ENCODE measurements around the gene ZNF326. TPM values are rescaled to one million over a fixed set of nuclear protein-coding genes. Genes with fewer than 3 reads are reported as not detected.
"Not testable (repeated sequence)": the region's sequence is repeated elsewhere in the genome, so short reads cannot be mapped to it uniquely, and the experiment has no call there.

Gene ZNF326
- total RNA-seq, 2 experiments from 2014 or later, result 14.9 to 15.5 TPM

- no peaks in the 10 kb centered on the region for H3K36me3 Mint-ChIP-seq (ENCODE audit: low read depth)
Measured at GRCh38 chr1:90043586-90043985, 48.7 kb downstream of the ZNF326 start.

GRCh38 chr1:90044346-90044745 is 49.4 kb downstream of the ZNF326 start:
- peaks cover 17% of the 10 kb centered on the region for H3K27me3 Mint-ChIP-seq
- no peak for DNase-seq

More at GRCh38 chr1:90043586-90043985, 48.7 kb downstream of the ZNF326 start:
- H3K27ac Mint-ChIP-seq, result no peak overlapping the region
- ChIA-PET CTCF (interaction anchor here (0.6 kb wide), 1 partner anchor 1027 kb away, joined by 3 read pairs; no protein-coding TSS in a partner anchor), POLR2A (no interaction called here)
- H3K27me3 Mint-ChIP-seq, result peaks cover 17% of the 10 kb centered on the region
- DNase-seq, result no peak
- no peak overlapping the region for H3K4me3 Mint-ChIP-seq
- no peaks in the 10 kb centered on the region for H3K9me3 Mint-ChIP-seq
- no peaks in the 10 kb centered on the region for H3K4me1 Mint-ChIP-seq

DNA sequence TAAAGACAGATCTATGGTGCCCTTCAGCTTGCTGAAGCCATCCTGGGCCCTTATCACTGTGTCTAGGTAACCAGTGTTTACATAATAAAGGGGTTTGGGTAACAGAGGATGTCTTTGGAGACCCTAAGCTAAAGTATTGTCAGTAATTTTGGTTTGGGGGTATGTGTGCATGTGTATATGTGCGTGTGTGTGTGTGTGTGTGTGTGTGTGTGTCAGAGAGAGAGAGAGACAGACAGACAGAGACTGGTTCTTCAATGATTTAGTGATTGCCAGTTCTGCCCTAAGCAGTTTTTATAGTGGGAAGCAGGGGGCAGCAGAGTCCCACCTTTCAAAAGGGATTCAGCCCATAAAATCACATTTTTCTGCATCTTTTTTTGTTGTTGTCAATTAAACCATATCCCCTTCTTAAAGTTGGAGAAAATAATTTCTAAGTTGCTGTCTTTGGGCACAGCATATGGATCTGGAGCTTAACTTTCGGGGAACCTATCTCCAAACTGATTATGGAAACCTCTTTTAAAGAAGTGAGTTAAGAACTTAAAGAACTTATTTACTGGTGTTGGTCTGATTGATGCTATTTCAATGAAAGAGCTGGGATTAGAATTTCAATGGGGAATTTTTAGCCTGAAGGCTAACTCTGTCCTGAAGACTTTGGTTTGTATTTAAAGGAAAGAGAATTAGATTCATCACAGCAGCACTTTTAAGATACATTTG is 51.1 kb downstream of the ZNF326 start:
- H3K36me3 Mint-ChIP-seq (ENCODE audit: low read depth), result no peaks in the 10 kb centered on the region
- no peaks in the 10 kb centered on the region for H3K4me1 Mint-ChIP-seq
- H3K27ac Mint-ChIP-seq, result no peak overlapping the region
- ChIA-PET CTCF (interaction anchor here (0.8 kb wide), 1 partner anchor 9 kb away, joined by 3 read pairs; no protein-coding TSS in a partner anchor), POLR2A (no interaction called here)
- no peak overlapping the region for H3K4me3 Mint-ChIP-seq
- H3K27me3 Mint-ChIP-seq, result peaks cover 17% of the 10 kb centered on the region
- no peak for DNase-seq
- H3K9me3 Mint-ChIP-seq, result no peaks in the 10 kb centered on the region

More at GRCh38 chr1:90044346-90044745, 49.4 kb downstream of the ZNF326 start:
- no peaks in the 10 kb centered on the region for H3K9me3 Mint-ChIP-seq
- H3K4me3 Mint-ChIP-seq, result no peak overlapping the region
- H3K36me3 Mint-ChIP-seq (ENCODE audit: low read depth), result no peaks in the 10 kb centered on the region
- CTCF ChIA-PET, result interaction anchor here (0.6 kb wide), 1 partner anchor 1026 kb away, joined by 3 read pairs; no protein-coding TSS in a partner anchor
- POLR2A ChIA-PET, result no interaction called here
- no peak overlapping the region for H3K27ac Mint-ChIP-seq
- H3K4me1 Mint-ChIP-seq, result no peaks in the 10 kb centered on the region

DNA sequence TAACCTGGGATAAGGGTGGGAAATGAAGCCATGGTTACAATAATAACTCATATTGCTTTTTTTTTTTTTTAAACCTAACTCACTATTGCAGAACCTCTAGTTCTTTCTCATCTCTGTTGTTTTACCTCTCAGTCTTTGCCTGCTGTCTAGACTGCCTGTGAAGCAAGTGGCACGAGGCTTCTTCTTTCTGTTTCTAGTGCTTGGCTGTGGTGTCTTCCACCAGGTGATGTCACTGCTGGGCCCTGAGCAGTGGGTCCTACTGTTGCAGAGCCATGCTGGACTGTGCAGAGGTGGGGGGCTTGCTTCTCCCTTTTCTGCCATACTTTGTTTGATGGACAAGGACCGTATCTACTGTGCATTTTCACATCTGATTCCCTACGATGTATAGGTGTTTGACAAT is 51.7 kb downstream of the ZNF326 start:
- Mint-ChIP-seq H3K9me3 (no peaks in the 10 kb centered on the region), H3K27ac (no peak overlapping the region), H3K4me1 (no peaks in the 10 kb centered on the region), H3K27me3 (peaks cover 18% of the 10 kb centered on the region), H3K4me3 (no peak overlapping the region), H3K36me3 (ENCODE audit: low read depth) (no peaks in the 10 kb centered on the region)
- CTCF ChIA-PET, result no interaction called here
- no peak for DNase-seq
- POLR2A ChIA-PET, result no interaction called here

GRCh38 chr1:90048043-90048442 is 53.1 kb downstream of the ZNF326 start:
- ChIA-PET CTCF (no interaction called here), POLR2A (no interaction called here)
- H3K27ac Mint-ChIP-seq, result no peak overlapping the region
- no peaks in the 10 kb centered on the region for H3K36me3 Mint-ChIP-seq (ENCODE audit: low read depth)
- H3K27me3 Mint-ChIP-seq, result peaks cover 20% of the 10 kb centered on the region
- DNase-seq, result no peak
- no peaks in the 10 kb centered on the region for H3K9me3 Mint-ChIP-seq
- H3K4me3 Mint-ChIP-seq, result no peak overlapping the region
- no peaks in the 10 kb centered on the region for H3K4me1 Mint-ChIP-seq

DNA sequence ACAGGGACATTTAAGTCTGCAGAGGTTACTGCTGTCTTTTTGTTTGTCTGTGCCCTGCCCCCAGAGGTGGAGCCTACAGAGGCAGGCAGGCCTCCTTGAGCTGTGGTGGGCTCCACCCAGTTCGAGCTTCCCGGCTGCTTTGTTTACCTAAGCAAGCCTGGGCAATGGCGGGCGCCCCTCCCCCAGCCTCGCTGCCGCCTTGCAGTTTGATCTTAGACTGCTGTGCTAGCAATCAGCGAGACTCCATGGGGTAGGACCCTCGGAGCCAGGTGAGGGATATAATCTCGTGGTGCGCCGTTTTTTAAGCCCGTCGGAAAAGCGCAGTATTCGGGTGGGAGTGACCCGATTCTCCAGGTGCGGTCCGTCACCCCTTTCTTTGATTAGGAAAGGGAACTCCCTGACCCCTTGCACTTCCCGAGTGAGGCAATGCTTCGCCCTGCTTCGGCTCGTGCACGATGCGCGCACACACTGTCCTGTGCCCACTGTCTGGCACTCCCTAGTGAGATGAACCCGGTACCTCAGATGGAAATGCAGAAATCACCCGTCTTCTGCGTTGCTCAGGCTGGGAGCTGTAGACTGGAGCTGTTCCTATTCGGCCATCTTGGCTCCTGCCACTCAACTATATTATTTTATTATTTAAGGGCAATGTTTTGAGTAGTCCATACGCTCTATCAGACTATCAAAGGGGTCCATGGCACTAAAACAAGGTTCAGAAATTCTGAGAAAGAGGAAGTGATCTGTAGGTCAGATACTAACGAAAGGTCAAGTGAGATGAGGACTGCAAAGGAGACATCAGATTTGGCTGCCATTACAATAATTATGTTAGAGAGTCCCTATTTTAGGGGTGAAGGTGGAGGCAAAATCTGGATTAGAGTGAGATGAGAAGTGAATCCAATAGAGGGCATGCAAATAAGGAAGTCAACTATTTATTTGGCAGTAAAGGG is 68.1 kb downstream of the ZNF326 start:
- H3K4me1 Mint-ChIP-seq; POLR2A ChIA-PET; H3K9me3 Mint-ChIP-seq; CTCF ChIA-PET; DNase-seq; H3K36me3 Mint-ChIP-seq (ENCODE audit: low read depth); H3K4me3 Mint-ChIP-seq; H3K27ac Mint-ChIP-seq; H3K27me3 Mint-ChIP-seq: not testable (repeated sequence)

DNA sequence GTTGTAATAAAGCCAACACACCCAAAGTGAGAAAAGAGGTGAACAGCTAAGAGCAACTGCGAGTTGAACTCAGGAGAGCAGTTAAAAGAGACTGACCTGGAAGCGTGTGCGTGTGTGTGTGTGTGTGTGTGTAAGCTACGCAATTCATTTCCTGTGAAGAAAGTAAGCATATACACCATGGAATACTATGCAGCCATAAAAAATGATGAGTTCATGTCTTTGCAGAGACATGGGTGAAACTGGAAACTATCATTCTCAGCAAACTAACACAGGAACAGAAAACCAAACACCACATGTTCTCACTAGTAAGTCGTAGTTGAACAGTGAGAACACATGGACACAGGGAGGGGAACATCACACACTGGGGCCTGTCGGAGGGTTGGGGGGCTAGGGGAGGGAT is 69.2 kb downstream of the ZNF326 start:
- POLR2A ChIA-PET; CTCF ChIA-PET; H3K4me3 Mint-ChIP-seq; H3K4me1 Mint-ChIP-seq; DNase-seq; H3K36me3 Mint-ChIP-seq (ENCODE audit: low read depth); H3K27me3 Mint-ChIP-seq; H3K27ac Mint-ChIP-seq; H3K9me3 Mint-ChIP-seq: not testable (repeated sequence)

DNA sequence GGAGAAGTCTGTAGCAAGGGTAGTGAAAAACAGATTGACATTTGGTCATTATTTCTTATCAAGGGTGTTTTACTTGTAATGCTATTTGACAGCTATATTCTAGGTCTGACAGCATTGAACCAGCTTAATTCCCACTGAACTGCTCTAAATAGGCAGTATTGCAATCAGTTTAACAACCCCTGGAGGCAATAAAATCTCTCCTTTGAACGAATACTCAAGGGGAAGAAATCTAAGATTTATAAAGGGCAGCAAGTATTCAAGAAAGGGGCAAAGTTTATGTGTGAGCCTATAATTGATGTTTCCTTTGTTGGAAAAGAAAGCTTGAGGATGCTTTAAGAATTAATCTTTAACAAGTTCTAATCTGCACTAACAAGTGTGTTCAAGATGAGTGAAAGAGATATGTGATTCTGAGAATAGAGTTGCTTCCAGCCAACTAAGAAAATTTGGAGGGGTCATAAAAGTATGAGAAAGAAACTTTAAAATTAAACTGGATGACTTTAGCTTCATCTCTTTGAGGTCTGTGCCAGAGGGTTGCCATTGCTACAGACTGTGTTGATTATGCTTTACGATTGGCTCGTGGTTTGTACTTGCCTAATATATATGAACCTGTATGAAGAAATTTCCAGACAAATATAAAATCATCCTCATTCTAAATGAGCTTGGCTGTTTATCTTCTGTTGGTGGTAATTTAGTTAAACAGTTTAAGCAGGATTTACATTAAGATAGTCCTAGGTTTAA is 72.5 kb downstream of the ZNF326 start:
- CTCF ChIA-PET, result no interaction called here
- POLR2A ChIA-PET, result no interaction called here
- H3K36me3 Mint-ChIP-seq (ENCODE audit: low read depth), result no peaks in the 10 kb centered on the region
- H3K4me3 Mint-ChIP-seq, result no peak overlapping the region
- no peaks in the 10 kb centered on the region for H3K9me3 Mint-ChIP-seq
- no peak for DNase-seq
- peaks cover 10% of the 10 kb centered on the region for H3K27me3 Mint-ChIP-seq
- H3K27ac Mint-ChIP-seq, result no peak overlapping the region
- no peaks in the 10 kb centered on the region for H3K4me1 Mint-ChIP-seq

DNA sequence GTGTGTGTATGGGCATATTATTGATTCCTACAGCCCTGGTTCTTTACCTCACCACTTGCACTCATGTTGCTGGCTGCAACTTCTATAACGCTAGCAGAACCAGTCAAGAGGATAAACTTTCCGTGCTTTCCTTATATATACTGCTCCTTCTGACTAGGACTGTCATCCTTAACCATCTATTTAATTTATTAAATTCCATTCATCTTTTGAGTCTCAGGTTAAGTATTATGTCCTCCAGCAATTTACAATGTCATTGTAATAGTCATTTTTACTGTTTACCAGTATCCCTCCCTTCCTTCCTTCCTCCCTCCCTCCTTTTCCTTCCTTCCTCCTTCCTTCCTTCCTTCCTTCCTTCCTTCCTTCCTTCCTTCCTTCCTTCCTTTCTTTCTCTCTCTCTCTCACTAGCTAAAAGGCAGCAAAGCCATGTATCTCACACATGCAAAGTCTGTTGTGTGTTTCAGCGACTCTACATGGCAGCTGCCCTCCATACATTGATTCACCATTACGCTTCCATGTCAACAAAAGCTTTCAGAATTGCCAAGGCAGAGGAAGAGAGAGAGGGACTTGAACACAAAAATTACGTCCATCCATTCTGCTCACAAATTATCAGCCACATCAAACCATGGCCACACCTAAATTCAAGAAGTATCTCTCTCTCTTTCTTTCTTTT is 73.8 kb downstream of the ZNF326 start:
- ChIA-PET POLR2A (no interaction called here), CTCF (no interaction called here)
- Mint-ChIP-seq H3K9me3 (no peaks in the 10 kb centered on the region), H3K27ac (no peak overlapping the region), H3K4me1 (no peaks in the 10 kb centered on the region), H3K4me3 (no peak overlapping the region), H3K27me3 (peaks cover 15% of the 10 kb centered on the region), H3K36me3 (ENCODE audit: low read depth) (no peaks in the 10 kb centered on the region)
- no peak for DNase-seq

- H3K36me3 Mint-ChIP-seq (ENCODE audit: low read depth), result no peaks in the 10 kb centered on the region
- no peak overlapping the region for H3K4me3 Mint-ChIP-seq
- no peak overlapping the region for H3K27ac Mint-ChIP-seq
- DNase-seq, result no peak
- CTCF ChIA-PET, result no interaction called here
- H3K27me3 Mint-ChIP-seq, result peaks cover 21% of the 10 kb centered on the region
- POLR2A ChIA-PET, result no interaction called here
- no peaks in the 10 kb centered on the region for H3K9me3 Mint-ChIP-seq
- H3K4me1 Mint-ChIP-seq, result no peaks in the 10 kb centered on the region
Measured at GRCh38 chr1:90074137-90074536, 79.2 kb downstream of the ZNF326 start.

- H3K27ac Mint-ChIP-seq, result no peak overlapping the region
- no peaks in the 10 kb centered on the region for H3K36me3 Mint-ChIP-seq (ENCODE audit: low read depth)
- POLR2A ChIA-PET, result no interaction called here
- no peak overlapping the region for H3K4me3 Mint-ChIP-seq
- CTCF ChIA-PET, result no interaction called here
- H3K27me3 Mint-ChIP-seq, result peaks cover 21% of the 10 kb centered on the region
- no peaks in the 10 kb centered on the region for H3K9me3 Mint-ChIP-seq
- no peaks in the 10 kb centered on the region for H3K4me1 Mint-ChIP-seq
- DNase-seq, result no peak
Measured at GRCh38 chr1:90074566-90074965, 79.7 kb downstream of the ZNF326 start.

DNA sequence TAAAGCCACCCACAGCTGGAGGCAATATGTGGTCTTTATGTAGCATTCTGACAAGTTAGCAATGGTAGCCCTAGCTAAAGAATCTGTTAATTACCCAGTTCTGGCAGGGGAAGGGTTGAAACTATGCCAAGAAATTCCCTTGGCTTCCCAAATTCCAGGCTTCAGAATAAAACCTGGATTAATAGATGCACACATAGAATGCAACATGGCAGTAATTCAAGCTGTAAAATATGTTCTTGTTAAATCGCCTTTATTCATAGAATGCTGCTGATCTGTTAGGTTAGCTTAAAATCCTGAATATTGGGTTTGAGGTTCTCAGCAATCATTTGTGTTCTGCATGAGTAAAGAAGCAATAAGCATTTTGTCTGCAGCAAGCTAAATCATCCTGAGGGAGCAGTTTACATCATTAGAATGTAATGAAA is 80.1 kb downstream of the ZNF326 start:
- Mint-ChIP-seq H3K9me3 (no peaks in the 10 kb centered on the region), H3K27ac (no peak overlapping the region), H3K36me3 (ENCODE audit: low read depth) (no peaks in the 10 kb centered on the region), H3K4me1 (no peaks in the 10 kb centered on the region), H3K4me3 (no peak overlapping the region), H3K27me3 (peaks cover 21% of the 10 kb centered on the region)
- no peak for DNase-seq
- CTCF ChIA-PET, result no interaction called here
- POLR2A ChIA-PET, result no interaction called here

DNA sequence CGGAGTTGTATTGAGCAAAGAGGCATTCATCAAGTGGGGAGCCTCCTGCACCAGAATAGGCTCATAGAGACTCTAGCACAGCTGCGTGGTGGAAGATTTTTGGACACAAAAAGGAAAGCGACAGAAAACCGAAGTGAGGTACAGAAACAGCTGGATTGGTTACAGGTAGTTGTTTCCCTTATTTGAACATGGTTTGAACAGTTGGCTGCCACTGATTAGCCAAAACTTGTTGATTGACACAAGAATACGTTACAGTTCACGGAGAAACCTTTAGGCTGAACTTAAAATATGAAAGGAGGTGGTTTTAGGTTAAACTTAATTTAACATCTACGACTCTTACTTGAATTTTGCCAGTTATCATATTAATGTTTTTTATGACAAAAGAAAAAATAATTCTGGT is 89.1 kb downstream of the ZNF326 start:
- no peaks in the 10 kb centered on the region for H3K4me1 Mint-ChIP-seq
- no peaks in the 10 kb centered on the region for H3K36me3 Mint-ChIP-seq (ENCODE audit: low read depth)
- H3K9me3 Mint-ChIP-seq, result no peaks in the 10 kb centered on the region
- CTCF ChIA-PET, result no interaction called here
- H3K4me3 Mint-ChIP-seq, result no peak overlapping the region
- POLR2A ChIA-PET, result no interaction called here
- H3K27ac Mint-ChIP-seq, result no peak overlapping the region
- no peak for DNase-seq
- H3K27me3 Mint-ChIP-seq, result peaks cover 19% of the 10 kb centered on the region

All from activated CD4-positive, alpha-beta memory T cell treated with anti-CD3 and anti-CD28 coated beads, Interleukin-2, amount 10 ng/mL, durations not matched to agents 7 days and 5 days (primary cell).